Endometrial microvascular endothelial cells (primary cell): Measurements from ENCODE around the gene MELTF. TPM values are rescaled to one million over a fixed set of nuclear protein-coding genes. Genes with fewer than 3 reads are reported as not detected.

Source experiments
- in situ Hi-C: cut with HindIII; loops from 2 replicates; pipeline ENCODE4 v1.10.0; 2017; ENCODE audit warnings: low sequenced_read_pairs, low pct_unique_long_range_greater_than_20kb; ENCODE audit errors: inconsistent ontology term
- total RNA-seq: library from RNA; depleted of rRNA; stranded (reverse); fragments of >200 nt; gene quantifications from one replicate; pipeline ENCODE4 v1.2.3, GENCODE V29; 2015; ENCODE audit errors: inconsistent ontology term

MELTF gene
- total RNA-seq, 1 donor from 2014 or later, result 0.46 TPM

GRCh38 chr3:196981657-196982056, 48.0 kb downstream of the MELTF start:
- in situ Hi-C loops, result no loop called here

- in situ Hi-C loops, result no loop called here
Measured at GRCh38 chr3:196979545-196979944, 50.1 kb downstream of the MELTF start.

- in situ Hi-C loops, result no loop called here
Measured at GRCh38 chr3:196976941-196977340, 52.7 kb downstream of the MELTF start.

- in situ Hi-C loops, result no loop called here
Measured at GRCh38 chr3:196975349-196975748, 54.3 kb downstream of the MELTF start.

GRCh38 chr3:196974661-196975060, 55.0 kb downstream of the MELTF start:
- in situ Hi-C loops, result no loop called here

- in situ Hi-C loops, result no loop called here
Measured at GRCh38 chr3:196971094-196971698, 58.4 kb downstream of the MELTF start.

- in situ Hi-C loops, result no loop called here
Measured at GRCh38 chr3:196970547-196971093, 59.0 kb downstream of the MELTF start.

GRCh38 chr3:196969660-196970546, 59.7 kb downstream of the MELTF start:
- in situ Hi-C loops, result no loop called here

- in situ Hi-C loops, result no loop called here
Measured at GRCh38 chr3:196969134-196969659, 60.4 kb downstream of the MELTF start.

GRCh38 chr3:196968233-196969133, 61.1 kb downstream of the MELTF start, which contains the start of gene PIGZ:
PIGZ (minus strand) TSS chr3:196968833; CDS start chr3:196952031, 16,802 bp downstream.
- in situ Hi-C loops, result no loop called here

GRCh38 chr3:196967412-196968232, 62.0 kb downstream of the MELTF start:
- in situ Hi-C loops, result no loop called here

GRCh38 chr3:196966526-196967401, 62.9 kb downstream of the MELTF start:
- in situ Hi-C loops, result no loop called here

GRCh38 chr3:196965804-196966173, 63.8 kb downstream of the MELTF start:
- in situ Hi-C loops, result no loop called here

GRCh38 chr3:196965112-196965803, 64.4 kb downstream of the MELTF start:
- in situ Hi-C loops, result no loop called here

- in situ Hi-C loops, result no loop called here
Measured at GRCh38 chr3:196963631-196963953, 66.0 kb downstream of the MELTF start.

GRCh38 chr3:196962930-196963630, 66.5 kb downstream of the MELTF start:
- in situ Hi-C loops, result no loop called here
